GM15510 (cell line): ENCODE data around the gene NKIRAS1.

Source experiments
- POLR2A ChIP-seq: IDR thresholded peaks from 3 replicates; pipeline ENCODE4 v1.6.1; 2011; ENCODE audit warnings: borderline replicate concordance; ENCODE audit not compliant: insufficient read length; ENCODE audit errors: extremely low read depth

Gene NKIRAS1

DNA sequence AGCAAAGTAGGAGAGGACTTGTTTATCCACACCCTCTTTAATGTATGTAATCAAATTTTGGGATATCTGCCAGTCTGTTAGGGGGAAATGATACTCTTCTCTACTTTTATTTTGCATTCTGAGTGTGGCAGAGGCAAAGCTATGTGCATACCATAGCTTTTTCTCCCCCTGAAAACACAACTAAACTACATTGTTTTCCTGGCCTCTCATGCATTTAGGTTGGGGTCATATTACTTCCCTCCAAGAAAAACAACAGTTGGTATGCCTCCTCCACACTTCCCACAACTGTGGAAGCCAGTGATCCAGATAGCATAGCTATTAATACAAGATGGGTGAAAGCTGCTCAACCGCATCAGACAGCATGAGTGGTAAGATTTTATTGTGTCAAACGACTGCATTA is 7.0 kb upstream of the NKIRAS1 start:
- no peak for TF ChIP-seq POLR2A

DNA sequence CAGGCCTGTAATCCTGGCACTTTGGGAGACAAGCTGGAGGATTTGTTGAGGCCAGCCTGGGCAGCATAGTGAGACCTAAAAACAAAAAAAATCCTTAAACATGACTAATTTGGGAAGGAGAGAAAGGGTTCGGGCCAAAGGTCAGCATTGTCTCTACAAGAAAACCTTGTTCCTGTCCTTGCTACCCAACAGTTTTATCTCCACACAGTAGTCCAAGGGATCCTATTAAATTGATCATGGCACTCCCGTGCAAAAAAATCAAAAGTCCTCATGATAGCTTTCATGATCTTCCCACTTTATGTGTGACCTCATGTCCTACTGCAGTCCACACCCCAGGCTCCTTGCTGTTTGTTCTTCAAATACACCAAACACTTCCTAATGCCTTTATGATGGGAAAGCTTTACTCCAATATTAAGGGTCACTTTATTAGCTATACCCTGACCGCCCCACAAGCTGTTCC is 4.3 kb upstream of the NKIRAS1 start:
- no peak for TF ChIP-seq POLR2A

DNA sequence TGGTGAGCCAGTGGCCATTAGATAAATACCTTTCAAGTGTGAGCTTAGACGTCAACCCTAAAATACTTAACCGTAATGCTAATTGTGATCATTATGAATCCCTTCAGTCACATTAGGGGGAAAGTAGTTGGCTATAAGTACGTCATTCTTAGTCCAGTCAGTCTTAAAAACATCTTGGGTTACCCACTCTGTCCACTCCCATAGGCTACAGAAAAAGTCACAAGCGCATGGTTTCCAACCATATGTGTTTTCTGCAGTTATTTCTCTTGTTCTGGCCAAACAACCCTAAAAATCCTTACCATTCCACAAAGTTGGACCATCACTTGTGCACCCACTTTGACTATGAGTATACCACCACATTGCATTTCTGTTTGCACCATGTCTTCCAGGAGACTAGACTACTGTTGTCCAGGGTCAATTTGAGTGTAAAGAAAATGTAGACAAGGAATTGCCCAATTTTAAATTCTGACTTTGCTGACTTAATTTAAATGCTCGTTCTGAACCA is 3.4 kb upstream of the NKIRAS1 start:
- no peak for TF ChIP-seq POLR2A

DNA sequence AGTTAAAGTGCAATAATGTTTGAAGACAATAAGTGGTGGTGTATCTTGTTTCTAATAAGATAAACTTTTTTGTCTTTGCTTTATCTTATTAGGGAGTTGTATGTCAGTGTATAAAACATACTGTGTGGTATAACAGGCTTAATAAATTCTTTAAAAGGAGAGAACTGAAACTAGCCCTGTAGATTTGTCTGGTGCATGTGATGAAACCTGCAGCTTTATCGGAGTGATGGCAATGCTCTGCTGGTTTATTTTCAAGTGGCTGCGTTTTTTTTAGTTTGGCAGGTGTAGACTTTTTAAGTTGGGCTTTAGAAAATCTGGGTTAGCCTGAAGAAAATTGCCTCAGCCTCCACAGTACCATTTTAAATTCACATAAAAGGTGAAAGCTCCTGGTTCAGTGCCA is 2.8 kb upstream of the NKIRAS1 start:
- TF ChIP-seq POLR2A: no peak

GRCh38 chr3:23916152-23916885 is 471 bp downstream of the NKIRAS1 start:
- TF ChIP-seq POLR2A: no peak

DNA sequence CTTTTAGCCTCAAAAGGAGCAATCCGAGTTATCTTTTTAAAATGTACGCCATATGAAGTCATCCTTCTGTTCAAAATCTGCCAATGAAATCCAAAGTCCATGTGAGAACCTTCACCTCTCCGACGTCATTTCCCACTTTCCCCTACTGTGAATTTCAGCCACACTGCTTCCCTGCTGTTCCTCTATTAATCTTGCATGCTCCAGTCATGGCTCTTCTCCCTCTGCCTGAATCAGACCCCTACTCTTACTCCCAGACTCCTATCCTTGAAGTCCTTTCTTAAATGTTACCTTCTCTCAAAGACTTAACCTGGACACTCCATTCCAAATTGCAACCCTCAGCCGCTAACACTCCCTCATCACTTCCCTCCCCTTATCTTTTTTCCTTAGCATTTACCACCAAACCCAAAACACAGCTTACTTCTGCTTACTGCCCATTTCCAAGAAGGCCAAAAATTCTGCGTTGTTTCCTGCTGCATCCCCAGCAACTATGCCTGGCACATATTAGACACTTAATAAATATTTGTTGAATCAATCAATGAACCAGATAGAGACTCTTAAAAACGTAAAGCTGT is 1.2 kb downstream of the NKIRAS1 start:
- TF ChIP-seq POLR2A: no peak

GRCh38 chr3:23913873-23914743 is 2.7 kb downstream of the NKIRAS1 start:
- TF ChIP-seq POLR2A: no peak

- no peak for TF ChIP-seq POLR2A
Observed at GRCh38 chr3:23913182-23913581, 3.6 kb downstream of the NKIRAS1 start.

GRCh38 chr3:23911397-23911796 is 5.4 kb downstream of the NKIRAS1 start:
- no peak for TF ChIP-seq POLR2A

- TF ChIP-seq POLR2A: no peak
Observed at GRCh38 chr3:23909341-23909740, 7.4 kb downstream of the NKIRAS1 start.

GRCh38 chr3:23904545-23904944 is 12.2 kb downstream of the NKIRAS1 start:
- TF ChIP-seq POLR2A: no peak

DNA sequence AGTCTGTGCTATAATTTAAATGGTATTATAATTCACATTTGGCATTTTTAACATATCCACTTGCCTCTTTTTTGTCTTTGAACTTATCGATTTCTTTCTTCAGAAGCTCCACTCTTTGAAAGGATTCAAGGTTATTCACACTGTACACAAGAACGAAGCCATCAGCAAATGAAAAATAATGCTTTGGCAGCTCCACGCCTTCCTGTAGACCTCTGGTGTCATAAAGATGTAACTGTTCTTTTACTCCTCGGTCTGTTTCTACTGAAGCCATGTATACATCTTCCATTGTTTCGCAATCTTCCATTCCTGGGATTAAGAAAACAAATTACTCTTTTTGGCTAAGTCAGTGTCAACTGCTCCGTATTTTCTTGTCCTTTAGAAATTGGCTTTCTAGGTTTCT is 16.0 kb downstream of the NKIRAS1 start:
- no peak for TF ChIP-seq POLR2A

GRCh38 chr3:23895181-23895580 is 21.6 kb downstream of the NKIRAS1 start:
- TF ChIP-seq POLR2A: no peak

DNA sequence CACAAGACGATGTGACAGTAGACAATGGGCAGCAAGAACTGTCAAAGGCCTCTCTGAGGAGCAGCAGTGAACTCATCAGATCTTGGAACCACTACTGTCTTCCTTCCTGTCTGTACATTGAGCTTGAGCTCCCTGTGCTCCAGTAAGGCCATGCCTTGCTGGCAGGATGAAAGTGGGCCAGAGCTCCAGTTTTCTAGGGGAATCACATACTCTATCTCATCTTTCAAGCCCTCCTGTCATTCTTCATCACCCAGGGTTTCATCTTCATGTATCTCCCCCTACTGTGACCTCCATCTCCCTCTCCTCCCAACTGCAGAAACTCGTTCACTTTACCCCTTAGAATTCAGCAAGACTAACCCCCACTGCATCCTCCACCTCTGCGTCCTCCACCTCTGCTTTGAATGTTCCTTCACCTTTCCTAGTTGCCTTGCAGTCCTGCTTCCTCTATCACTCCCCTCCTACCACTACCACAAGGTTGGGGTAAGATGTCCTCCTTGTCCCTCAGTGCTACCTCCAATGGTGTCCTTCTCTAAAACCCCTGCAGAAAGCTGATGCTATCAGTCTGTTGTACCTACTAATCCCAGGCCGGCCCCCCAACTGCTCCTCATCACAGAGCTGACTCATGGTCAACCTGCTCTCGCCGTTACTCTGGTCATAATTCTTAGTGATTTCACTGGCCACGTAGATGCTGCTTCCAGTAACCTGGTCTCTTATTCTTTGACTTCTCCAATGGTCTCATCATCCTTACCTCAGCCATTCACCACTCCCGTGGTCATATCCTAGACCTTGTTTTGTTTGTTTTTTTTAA is 22.3 kb downstream of the NKIRAS1 start:
- no peak for TF ChIP-seq POLR2A
